B cell (primary cell): ENCODE measurements around the gene FBN2.

ENCODE experiments used
- EZH2 ChIP-seq: IDR thresholded peaks from 2 replicates; pipeline ENCODE4 v1.6.1; 2012; ENCODE audit warnings: borderline replicate concordance, low read depth, mild to moderate bottlenecking, moderate library complexity, low read length; ENCODE audit not compliant: insufficient read depth, poor library complexity, severe bottlenecking
- TF ChIP-seq, protein P1 (sequence below): fragments of 200-600 bp; IDR thresholded peaks from one replicate; pipeline ENCODE4 v1.8.0; 2022; ENCODE audit warnings: antibody characterized with exemption, mild to moderate bottlenecking

DNA sequence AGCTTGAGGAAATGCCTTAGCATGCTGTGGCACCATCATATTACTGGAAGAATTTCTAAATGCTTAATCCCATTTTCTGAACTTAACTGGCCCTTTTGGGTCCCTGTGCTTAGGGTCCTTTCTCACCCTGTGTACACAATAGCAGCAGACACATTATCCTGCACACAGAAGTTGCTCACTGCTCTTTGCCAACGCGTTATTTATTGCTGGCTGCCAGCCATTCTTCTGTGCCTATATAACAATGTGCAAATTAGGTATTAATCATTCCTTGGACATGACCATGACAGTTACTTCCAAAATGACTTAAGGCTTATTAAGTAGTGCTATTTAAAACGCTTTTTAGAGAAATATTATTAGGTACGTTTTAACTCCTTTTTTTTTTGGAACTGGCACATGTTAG, 134.7 kb downstream of the FBN2 start:
- TF ChIP-seq, protein P1, sequence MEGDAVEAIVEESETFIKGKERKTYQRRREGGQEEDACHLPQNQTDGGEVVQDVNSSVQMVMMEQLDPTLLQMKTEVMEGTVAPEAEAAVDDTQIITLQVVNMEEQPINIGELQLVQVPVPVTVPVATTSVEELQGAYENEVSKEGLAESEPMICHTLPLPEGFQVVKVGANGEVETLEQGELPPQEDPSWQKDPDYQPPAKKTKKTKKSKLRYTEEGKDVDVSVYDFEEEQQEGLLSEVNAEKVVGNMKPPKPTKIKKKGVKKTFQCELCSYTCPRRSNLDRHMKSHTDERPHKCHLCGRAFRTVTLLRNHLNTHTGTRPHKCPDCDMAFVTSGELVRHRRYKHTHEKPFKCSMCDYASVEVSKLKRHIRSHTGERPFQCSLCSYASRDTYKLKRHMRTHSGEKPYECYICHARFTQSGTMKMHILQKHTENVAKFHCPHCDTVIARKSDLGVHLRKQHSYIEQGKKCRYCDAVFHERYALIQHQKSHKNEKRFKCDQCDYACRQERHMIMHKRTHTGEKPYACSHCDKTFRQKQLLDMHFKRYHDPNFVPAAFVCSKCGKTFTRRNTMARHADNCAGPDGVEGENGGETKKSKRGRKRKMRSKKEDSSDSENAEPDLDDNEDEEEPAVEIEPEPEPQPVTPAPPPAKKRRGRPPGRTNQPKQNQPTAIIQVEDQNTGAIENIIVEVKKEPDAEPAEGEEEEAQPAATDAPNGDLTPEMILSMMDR = no peak
- no peak for TF ChIP-seq EZH2
